ENCODE results near the gene GRAP. TPM values are rescaled to one million over a fixed set of nuclear protein-coding genes. Genes with fewer than 3 reads are reported as not detected.
"Not testable (repeated sequence)": the region's sequence is repeated elsewhere in the genome, so short reads cannot be mapped to it uniquely, and the experiment has no call there.

GRAP gene
- total RNA-seq, 1 experiment from 2014 or later: not detected

GRCh38 chr17:19022747-19023146 lies 24.0 kb downstream of the GRAP start:
- Histone ChIP-seq H3K4me3 (ENCODE audit: low read length) (no peak overlapping the region), H3K27me3 (ENCODE audit: low read length) (no peaks in the 10 kb centered on the region), H3K4me1 (ENCODE audit: insufficient read depth, low read length) (peaks cover 3% of the 10 kb centered on the region; the same call in 1 of the 2 replicates), H4K20me1 (ENCODE audit: low read length) (no peaks in the 10 kb centered on the region), H3K36me3 (ENCODE audit: low read depth, low read length) (no peaks in the 10 kb centered on the region), H2AFZ (ENCODE audit: low read length) (no peak overlapping the region), H3K9me3 (ENCODE audit: low read length) (no peaks in the 10 kb centered on the region), H3K79me2 (ENCODE audit: low read length) (no peaks in the 10 kb centered on the region), H3K4me2 (ENCODE audit: low read length) (no peak overlapping the region), H3K9me2 (replicated peaks; ENCODE audit: low read length) (no peaks in the 10 kb centered on the region), H3K9ac (ENCODE audit: low read length) (no peak overlapping the region), H3F3A (ENCODE audit: low read length, unreplicated experiment) (no peaks in the 10 kb centered on the region), H3K27ac (ENCODE audit: low read length) (no peak overlapping the region)
- POLR2A ChIA-PET (ENCODE audit: unreplicated experiment): no interaction called here
- no peak for TF ChIP-seq EZH2phosphoT487 (IDR thresholded peaks at IDR 0.05; ENCODE audit: borderline replicate concordance, low read length)
- no peak for DNase-seq
- ATAC-seq: no peak
- intact Hi-C loops (cut with micrococcal nuclease): no loop called here
- BruUV-seq (replicated peaks): no TSS peak
- CTCF ChIA-PET: no interaction called here

GRCh38 chr17:19022128-19022527 lies 24.6 kb downstream of the GRAP start:
- TF ChIP-seq CTCF (conservative IDR thresholded peaks at IDR 0.05; ENCODE audit: low read depth, low read length): no peak
- no peak for TF ChIP-seq EZH2phosphoT487 (IDR thresholded peaks at IDR 0.05; ENCODE audit: borderline replicate concordance, low read length)
- H3K4me1 ChIP-seq (ENCODE audit: insufficient read depth, low read length): peaks cover 3% of the 10 kb centered on the region; the same call in 1 of the 2 replicates
- H3F3A ChIP-seq (ENCODE audit: low read length, unreplicated experiment): no peaks in the 10 kb centered on the region
- POLR2A ChIA-PET (ENCODE audit: unreplicated experiment): no interaction called here
- no peak overlapping the region for H3K4me3 ChIP-seq (ENCODE audit: low read length)
- CTCF ChIA-PET: no interaction called here
- H3K9me2 ChIP-seq (replicated peaks; ENCODE audit: low read length): no peaks in the 10 kb centered on the region
- no peaks in the 10 kb centered on the region for H3K9me3 ChIP-seq (ENCODE audit: low read length)
- no peak overlapping the region for H3K4me2 ChIP-seq (ENCODE audit: low read length)
- H2AFZ ChIP-seq (ENCODE audit: low read length): no peak overlapping the region
- no peaks in the 10 kb centered on the region for H4K20me1 ChIP-seq (ENCODE audit: low read length)
- H3K9ac ChIP-seq (ENCODE audit: low read length): no peak overlapping the region
- H3K27me3 ChIP-seq (ENCODE audit: low read length): no peaks in the 10 kb centered on the region
- DNase-seq (no peak), ATAC-seq (no peak)
- no peaks in the 10 kb centered on the region for H3K36me3 ChIP-seq (ENCODE audit: low read depth, low read length)
- no peaks in the 10 kb centered on the region for H3K79me2 ChIP-seq (ENCODE audit: low read length)
- BruUV-seq (replicated peaks): no TSS peak
- intact Hi-C loops (cut with micrococcal nuclease): no loop called here
- no peak overlapping the region for H3K27ac ChIP-seq (ENCODE audit: low read length)

- no TSS peak for BruUV-seq (replicated peaks)
- POLR2A ChIA-PET (ENCODE audit: unreplicated experiment): no interaction called here
- Histone ChIP-seq H3K27ac (ENCODE audit: low read length) (no peak overlapping the region), H3K79me2 (ENCODE audit: low read length) (no peaks in the 10 kb centered on the region), H3F3A (ENCODE audit: low read length, unreplicated experiment) (no peaks in the 10 kb centered on the region), H3K27me3 (ENCODE audit: low read length) (no peaks in the 10 kb centered on the region), H3K4me1 (ENCODE audit: insufficient read depth, low read length) (peaks cover 3% of the 10 kb centered on the region; the same call in 1 of the 2 replicates), H3K9me3 (ENCODE audit: low read length) (no peaks in the 10 kb centered on the region), H3K9me2 (replicated peaks; ENCODE audit: low read length) (no peaks in the 10 kb centered on the region), H3K4me2 (ENCODE audit: low read length) (no peak overlapping the region), H4K20me1 (ENCODE audit: low read length) (no peaks in the 10 kb centered on the region), H3K36me3 (ENCODE audit: low read depth, low read length) (no peaks in the 10 kb centered on the region), H2AFZ (ENCODE audit: low read length) (no peak overlapping the region), H3K4me3 (ENCODE audit: low read length) (no peak overlapping the region), H3K9ac (ENCODE audit: low read length) (no peak overlapping the region)
- no peak for ATAC-seq
- DNase-seq: no peak
- no peak for TF ChIP-seq EZH2phosphoT487 (IDR thresholded peaks at IDR 0.05; ENCODE audit: borderline replicate concordance, low read length)
- TF ChIP-seq CTCF (conservative IDR thresholded peaks at IDR 0.05; ENCODE audit: low read depth, low read length): no peak
- no peak for TF ChIP-seq EZH2 (IDR thresholded peaks at IDR 0.05; ENCODE audit: low read length, unreplicated experiment)
- CTCF ChIA-PET: no interaction called here
- intact Hi-C loops (cut with micrococcal nuclease): no loop called here
Measured at GRCh38 chr17:19021622-19022083, 25.1 kb downstream of the GRAP start.

- H3K27me3 ChIP-seq (ENCODE audit: low read length); H3K9me2 ChIP-seq (replicated peaks; ENCODE audit: low read length); H2AFZ ChIP-seq (ENCODE audit: low read length); H3K4me1 ChIP-seq (ENCODE audit: insufficient read depth, low read length); intact Hi-C loops (cut with micrococcal nuclease); BruUV-seq (replicated peaks); H3K9me3 ChIP-seq (ENCODE audit: low read length); H3K27ac ChIP-seq (ENCODE audit: low read length); H3K79me2 ChIP-seq (ENCODE audit: low read length); DNase-seq; H3F3A ChIP-seq (ENCODE audit: low read length, unreplicated experiment); H4K20me1 ChIP-seq (ENCODE audit: low read length); H3K4me2 ChIP-seq (ENCODE audit: low read length); ATAC-seq; H3K36me3 ChIP-seq (ENCODE audit: low read depth, low read length); H3K9ac ChIP-seq (ENCODE audit: low read length); H3K4me3 ChIP-seq (ENCODE audit: low read length); POLR2A ChIA-PET (ENCODE audit: unreplicated experiment); CTCF ChIA-PET: not testable (repeated sequence)
Measured at GRCh38 chr17:19021011-19021621, 25.6 kb downstream of the GRAP start.
